A549 (cell line): Measurements from ENCODE around the gene SVEP1.

Source experiments
- CBX8 ChIP-seq: fragments of 200-600 bp; sonication (generic); IDR thresholded peaks from 2 replicates; pipeline ENCODE4 v1.6.1; 2016
- CEBPB ChIP-seq, 2 experiments: fragments of >200 bp in 1 of 2; sonication (Bioruptor Twin) in 1 of 2; formaldehyde crosslinking in 1 of 2; IDR thresholded peaks; 2 replicates each; pipeline ENCODE4 v1.6.1; 2012 to 2016
- CHD2 ChIP-seq: fragments of 150-350 bp; IDR thresholded peaks from 2 replicates; pipeline ENCODE4 v1.6.1; 2014; ENCODE audit warnings: low read length; ENCODE audit not compliant: partially characterized antibody
- ESRRA ChIP-seq: fragments of 150-350 bp; IDR thresholded peaks from 2 replicates; pipeline ENCODE4 v1.6.1; 2014; ENCODE audit warnings: mild to moderate bottlenecking, low read length, borderline replicate concordance
- KDM1A ChIP-seq: fragments of 200-600 bp; sonication (generic); IDR thresholded peaks from 2 replicates; pipeline ENCODE4 v1.6.1; 2016; ENCODE audit warnings: low read depth, mild to moderate bottlenecking
- PHF8 ChIP-seq: fragments of 200-600 bp; sonication (generic); IDR thresholded peaks from 2 replicates; pipeline ENCODE4 v1.6.1; 2016; ENCODE audit warnings: low read depth, mild to moderate bottlenecking, antibody characterized with exemption, moderate library complexity, borderline replicate concordance
- POLR2A ChIP-seq: IDR thresholded peaks from 2 replicates; pipeline ENCODE4 v1.6.1; 2012; ENCODE audit warnings: mild to moderate bottlenecking, low read length
- REST ChIP-seq: fragments of 200-600 bp; sonication (generic); IDR thresholded peaks from 2 replicates; pipeline ENCODE4 v1.6.1; 2016; ENCODE audit warnings: antibody characterized with exemption, mild to moderate bottlenecking, moderate library complexity
- SREBF2 ChIP-seq: fragments of 450-650 bp; IDR thresholded peaks from 2 replicates; pipeline ENCODE4 v1.6.1; 2014; ENCODE audit warnings: mild to moderate bottlenecking, moderate library complexity
- TF ChIP-seq, protein P1 (sequence below): fragments of >200 bp; sonication (Bioruptor Twin); formaldehyde crosslinking; IDR thresholded peaks from 3 replicates; pipeline ENCODE4 v1.5.1; 2016

GRCh38 chr9:110606179-110606790 lies 26.7 kb upstream of the SVEP1 start:
- TF ChIP-seq CBX8 (no peak), KDM1A (no peak), POLR2A (no peak), CEBPB (IDR thresholded peaks at IDR 0.05) (no peak), ESRRA (no peak), REST (no peak), CHD2 (no peak), PHF8 (no peak), SREBF2 (no peak)
- TF ChIP-seq, protein P1, sequence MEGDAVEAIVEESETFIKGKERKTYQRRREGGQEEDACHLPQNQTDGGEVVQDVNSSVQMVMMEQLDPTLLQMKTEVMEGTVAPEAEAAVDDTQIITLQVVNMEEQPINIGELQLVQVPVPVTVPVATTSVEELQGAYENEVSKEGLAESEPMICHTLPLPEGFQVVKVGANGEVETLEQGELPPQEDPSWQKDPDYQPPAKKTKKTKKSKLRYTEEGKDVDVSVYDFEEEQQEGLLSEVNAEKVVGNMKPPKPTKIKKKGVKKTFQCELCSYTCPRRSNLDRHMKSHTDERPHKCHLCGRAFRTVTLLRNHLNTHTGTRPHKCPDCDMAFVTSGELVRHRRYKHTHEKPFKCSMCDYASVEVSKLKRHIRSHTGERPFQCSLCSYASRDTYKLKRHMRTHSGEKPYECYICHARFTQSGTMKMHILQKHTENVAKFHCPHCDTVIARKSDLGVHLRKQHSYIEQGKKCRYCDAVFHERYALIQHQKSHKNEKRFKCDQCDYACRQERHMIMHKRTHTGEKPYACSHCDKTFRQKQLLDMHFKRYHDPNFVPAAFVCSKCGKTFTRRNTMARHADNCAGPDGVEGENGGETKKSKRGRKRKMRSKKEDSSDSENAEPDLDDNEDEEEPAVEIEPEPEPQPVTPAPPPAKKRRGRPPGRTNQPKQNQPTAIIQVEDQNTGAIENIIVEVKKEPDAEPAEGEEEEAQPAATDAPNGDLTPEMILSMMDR, result no peak
